ENCODE data around the gene CD3G.
"Not testable (repeated sequence)": the region's sequence is repeated elsewhere in the genome, so short reads cannot be mapped to it uniquely, and the experiment has no call there.

Gene CD3G

DNA sequence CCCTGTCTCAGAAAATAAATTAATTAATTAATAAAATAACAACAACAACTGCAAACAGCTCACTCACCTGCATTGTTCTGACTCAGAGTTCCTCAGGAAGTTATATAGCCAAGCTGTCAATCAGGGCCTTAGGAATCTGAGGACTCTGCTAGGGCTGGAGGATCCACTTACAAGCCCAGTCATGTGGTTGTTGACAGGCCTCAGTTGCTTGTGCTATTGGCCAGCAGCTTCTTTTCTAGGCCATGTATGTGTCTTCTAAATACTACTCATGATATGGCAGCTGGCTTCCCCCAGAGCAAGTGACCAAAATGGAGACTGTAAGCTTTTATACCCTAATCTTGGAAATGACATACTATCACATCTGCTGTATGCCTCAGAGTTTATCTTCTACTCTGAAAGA lies 36.4 kb downstream of the CD3G start:
- no peak for DNase-seq

GRCh38 chr11:118382954-118383353 lies 38.8 kb downstream of the CD3G start:
- no peak for DNase-seq

GRCh38 chr11:118383657-118384056 lies 39.5 kb downstream of the CD3G start:
- no peak for DNase-seq

DNA sequence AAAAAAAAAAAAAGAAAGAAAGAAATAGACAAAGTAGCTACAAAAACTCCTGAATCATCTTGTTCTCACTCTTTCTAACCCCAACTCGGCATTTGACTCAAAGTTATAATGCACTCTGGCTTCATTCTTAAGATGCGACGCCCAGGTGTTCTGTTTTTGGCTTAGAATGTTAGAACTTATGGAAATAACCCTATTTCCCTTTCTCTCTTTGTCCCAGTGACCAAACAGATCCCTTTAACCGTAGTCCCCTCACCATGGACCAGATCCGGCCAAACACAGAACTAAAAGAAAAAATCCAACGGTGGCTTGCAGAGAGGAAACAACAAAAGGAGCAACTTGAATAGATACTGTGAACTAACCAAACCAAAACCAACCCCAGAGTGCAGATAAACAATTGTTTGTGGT lies 52.0 kb downstream of the CD3G start:
- no peak for DNase-seq

DNA sequence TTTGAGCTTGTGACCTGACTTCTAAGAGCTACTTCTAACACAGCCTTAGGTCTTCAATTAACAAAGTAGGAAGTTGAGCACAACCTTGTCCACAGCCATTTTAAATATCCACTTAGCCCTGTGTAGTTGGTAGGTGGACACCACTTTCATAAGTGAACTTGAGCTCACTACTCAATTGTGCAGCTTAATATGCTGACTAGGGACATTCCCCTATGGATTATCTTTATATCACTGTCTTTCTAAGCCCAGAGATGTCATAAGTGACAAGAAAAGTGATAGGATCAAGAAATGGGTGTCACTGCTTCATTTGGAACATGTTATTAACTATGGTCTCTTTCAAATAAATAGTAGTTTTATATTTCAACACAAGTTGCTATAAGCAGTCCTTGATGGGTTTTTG lies 53.3 kb downstream of the CD3G start:
- no peak for DNase-seq

DNA sequence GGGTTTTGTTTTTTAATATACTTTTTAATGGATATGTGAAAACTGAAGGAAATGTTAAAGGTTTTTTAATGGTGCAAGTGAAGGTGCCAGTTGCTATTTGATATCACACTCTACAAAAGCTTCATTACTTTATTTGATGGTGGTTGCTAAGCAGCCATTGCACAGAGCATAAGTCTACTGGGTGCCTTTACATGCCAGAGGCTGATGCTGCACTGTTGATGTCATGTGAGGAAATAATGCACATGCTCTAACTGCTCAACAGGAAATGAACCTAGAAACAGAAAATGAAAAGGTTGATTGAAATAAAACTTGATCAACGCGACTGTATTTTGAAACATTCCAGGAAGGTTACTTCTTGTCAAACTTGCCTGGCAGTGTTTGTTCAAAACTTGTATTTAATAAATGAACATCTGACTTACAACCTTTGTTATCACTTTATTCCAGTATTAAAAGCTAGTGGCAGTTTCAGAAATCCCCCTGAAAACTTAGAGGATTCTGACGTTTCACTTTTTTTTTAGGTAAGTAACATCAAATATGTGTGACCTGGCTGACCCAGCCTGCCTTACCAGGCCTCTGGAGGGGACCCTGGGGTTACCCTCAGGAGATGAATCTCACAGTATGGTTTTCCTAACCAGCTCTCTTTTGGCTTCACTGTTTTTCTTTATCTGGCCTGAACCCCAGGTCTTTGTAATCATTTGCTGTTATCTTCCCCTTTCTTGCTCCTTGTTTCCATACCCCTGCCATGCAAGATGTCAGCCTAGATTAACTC lies 54.8 kb downstream of the CD3G start:
- no peak for DNase-seq

GRCh38 chr11:118401151-118401879 lies 57.2 kb downstream of the CD3G start, which contains the start of gene ATP5MG:
ATP5MG (plus strand) TSS chr11:118401606; CDS start chr11:118401666, 60 bp downstream.
- DNase-seq: peak; percentile 100

GRCh38 chr11:118401880-118402590 lies 57.9 kb downstream of the CD3G start:
- no peak for DNase-seq

- not testable (repeated sequence) for DNase-seq
These were observed 58.5 kb downstream of the CD3G start for GRCh38 chr11:118402594-118402993.
